ENCODE results near the gene PPP1R14B. TPM values are rescaled to one million over a fixed set of nuclear protein-coding genes. Genes with fewer than 3 reads are reported as not detected.

Gene PPP1R14B
- polyA plus RNA-seq, 3 donors, result 59.6 to 85.8 (median 69.1) TPM

GRCh38 chr11:64285885-64286800, 39.4 kb upstream of the PPP1R14B start:
- DNase-seq (ENCODE audit: extremely low read depth in 1 of 11, low read depth in 9 of 11, low spot score in 4 of 11), result no peak

GRCh38 chr11:64284962-64285884, 38.5 kb upstream of the PPP1R14B start, which contains the start of gene GPR137:
Gene GPR137, plus strand, starts transcription at chr11:64285848. Its CDS starts 677 bp downstream, at chr11:64286525.
- DNase-seq (ENCODE audit: extremely low read depth in 1 of 11, low read depth in 9 of 11, low spot score in 4 of 11), result peak in 7 of 11 donors; percentile 74 to 83 (median 81)

GRCh38 chr11:64284048-64284961, 37.6 kb upstream of the PPP1R14B start, which contains the start of gene BAD:
Gene BAD, minus strand, starts transcription at chr11:64284665. Its CDS starts 297 bp downstream, at chr11:64284368.
- peak in 10 of 11 donors; percentile 81 to 93 (median 89) for DNase-seq (ENCODE audit: extremely low read depth in 1 of 11, low read depth in 9 of 11, low spot score in 4 of 11)

- no peak for DNase-seq (ENCODE audit: extremely low read depth in 1 of 11, low read depth in 9 of 11, low spot score in 4 of 11)
Measured at GRCh38 chr11:64283092-64283491, 36.3 kb upstream of the PPP1R14B start.

- DNase-seq (ENCODE audit: extremely low read depth in 1 of 11, low read depth in 9 of 11, low spot score in 4 of 11), result no peak
Measured at GRCh38 chr11:64281957-64282770, 35.4 kb upstream of the PPP1R14B start.

GRCh38 chr11:64278576-64279190, 31.9 kb upstream of the PPP1R14B start:
- DNase-seq (ENCODE audit: extremely low read depth in 1 of 11, low read depth in 9 of 11, low spot score in 4 of 11), result no peak

GRCh38 chr11:64276653-64277431, 30.1 kb upstream of the PPP1R14B start:
- DNase-seq (ENCODE audit: extremely low read depth in 1 of 11, low read depth in 9 of 11, low spot score in 4 of 11), result no peak

GRCh38 chr11:64275841-64276240, 29.1 kb upstream of the PPP1R14B start:
- no peak for DNase-seq (ENCODE audit: extremely low read depth in 1 of 11, low read depth in 9 of 11, low spot score in 4 of 11)

- DNase-seq (ENCODE audit: extremely low read depth in 1 of 11, low read depth in 9 of 11, low spot score in 4 of 11), result no peak
Measured at GRCh38 chr11:64275031-64275800, 28.5 kb upstream of the PPP1R14B start.

GRCh38 chr11:64269540-64270220, 22.9 kb upstream of the PPP1R14B start:
- DNase-seq (ENCODE audit: extremely low read depth in 1 of 11, low read depth in 9 of 11, low spot score in 4 of 11), result peak; percentile 95 to 100 (median 99)

GRCh38 chr11:64268893-64269539, 22.3 kb upstream of the PPP1R14B start:
- no peak for DNase-seq (ENCODE audit: extremely low read depth in 1 of 11, low read depth in 9 of 11, low spot score in 4 of 11)

GRCh38 chr11:64268025-64268892, 21.5 kb upstream of the PPP1R14B start:
- no peak for DNase-seq (ENCODE audit: extremely low read depth in 1 of 11, low read depth in 9 of 11, low spot score in 4 of 11)

- no peak for DNase-seq (ENCODE audit: extremely low read depth in 1 of 11, low read depth in 9 of 11, low spot score in 4 of 11)
Measured at GRCh38 chr11:64267207-64267945, 20.6 kb upstream of the PPP1R14B start.

All from renal cortex interstitium (tissue), 11 donors.